ENCODE results near the gene UMODL1.

DNA sequence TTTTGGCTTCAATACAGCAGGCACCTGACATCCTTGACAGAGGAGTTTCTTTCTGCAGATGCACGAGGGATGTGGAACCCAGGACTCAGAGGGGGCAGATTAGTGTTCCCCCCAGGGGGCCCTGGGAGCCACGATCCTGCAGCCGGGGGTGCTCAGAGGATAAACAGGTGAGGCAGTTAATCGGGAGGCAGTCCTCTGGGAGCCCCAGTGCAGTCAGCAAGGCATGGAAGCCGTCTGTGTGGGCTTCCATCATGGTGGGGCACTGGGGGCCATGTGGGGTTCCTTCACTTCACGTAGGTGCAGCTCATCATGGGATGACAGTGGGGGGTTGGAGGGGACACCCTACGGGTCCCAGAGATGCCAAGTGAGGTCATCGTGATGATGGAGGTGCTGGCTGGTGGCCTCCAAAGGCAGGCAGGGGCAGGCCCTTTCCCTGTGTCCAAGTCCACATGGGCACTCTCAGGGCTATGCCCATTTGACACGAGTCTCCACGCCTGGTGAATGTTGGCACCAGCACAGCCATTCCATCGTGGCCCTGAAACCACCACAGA lies 88.5 kb downstream of the UMODL1 start:
- TF ChIP-seq GABPA (IDR thresholded peaks at IDR 0.05; ENCODE audit: low read depth) (no peak), POLR2AphosphoS5 (IDR thresholded peaks at IDR 0.05; ENCODE audit: low read depth) (no peak)
- TF ChIP-seq, protein P1, sequence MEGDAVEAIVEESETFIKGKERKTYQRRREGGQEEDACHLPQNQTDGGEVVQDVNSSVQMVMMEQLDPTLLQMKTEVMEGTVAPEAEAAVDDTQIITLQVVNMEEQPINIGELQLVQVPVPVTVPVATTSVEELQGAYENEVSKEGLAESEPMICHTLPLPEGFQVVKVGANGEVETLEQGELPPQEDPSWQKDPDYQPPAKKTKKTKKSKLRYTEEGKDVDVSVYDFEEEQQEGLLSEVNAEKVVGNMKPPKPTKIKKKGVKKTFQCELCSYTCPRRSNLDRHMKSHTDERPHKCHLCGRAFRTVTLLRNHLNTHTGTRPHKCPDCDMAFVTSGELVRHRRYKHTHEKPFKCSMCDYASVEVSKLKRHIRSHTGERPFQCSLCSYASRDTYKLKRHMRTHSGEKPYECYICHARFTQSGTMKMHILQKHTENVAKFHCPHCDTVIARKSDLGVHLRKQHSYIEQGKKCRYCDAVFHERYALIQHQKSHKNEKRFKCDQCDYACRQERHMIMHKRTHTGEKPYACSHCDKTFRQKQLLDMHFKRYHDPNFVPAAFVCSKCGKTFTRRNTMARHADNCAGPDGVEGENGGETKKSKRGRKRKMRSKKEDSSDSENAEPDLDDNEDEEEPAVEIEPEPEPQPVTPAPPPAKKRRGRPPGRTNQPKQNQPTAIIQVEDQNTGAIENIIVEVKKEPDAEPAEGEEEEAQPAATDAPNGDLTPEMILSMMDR (IDR thresholded peaks at IDR 0.05; ENCODE audit: insufficient read depth, low read length): no peak
- TF ChIP-seq, protein P2, sequence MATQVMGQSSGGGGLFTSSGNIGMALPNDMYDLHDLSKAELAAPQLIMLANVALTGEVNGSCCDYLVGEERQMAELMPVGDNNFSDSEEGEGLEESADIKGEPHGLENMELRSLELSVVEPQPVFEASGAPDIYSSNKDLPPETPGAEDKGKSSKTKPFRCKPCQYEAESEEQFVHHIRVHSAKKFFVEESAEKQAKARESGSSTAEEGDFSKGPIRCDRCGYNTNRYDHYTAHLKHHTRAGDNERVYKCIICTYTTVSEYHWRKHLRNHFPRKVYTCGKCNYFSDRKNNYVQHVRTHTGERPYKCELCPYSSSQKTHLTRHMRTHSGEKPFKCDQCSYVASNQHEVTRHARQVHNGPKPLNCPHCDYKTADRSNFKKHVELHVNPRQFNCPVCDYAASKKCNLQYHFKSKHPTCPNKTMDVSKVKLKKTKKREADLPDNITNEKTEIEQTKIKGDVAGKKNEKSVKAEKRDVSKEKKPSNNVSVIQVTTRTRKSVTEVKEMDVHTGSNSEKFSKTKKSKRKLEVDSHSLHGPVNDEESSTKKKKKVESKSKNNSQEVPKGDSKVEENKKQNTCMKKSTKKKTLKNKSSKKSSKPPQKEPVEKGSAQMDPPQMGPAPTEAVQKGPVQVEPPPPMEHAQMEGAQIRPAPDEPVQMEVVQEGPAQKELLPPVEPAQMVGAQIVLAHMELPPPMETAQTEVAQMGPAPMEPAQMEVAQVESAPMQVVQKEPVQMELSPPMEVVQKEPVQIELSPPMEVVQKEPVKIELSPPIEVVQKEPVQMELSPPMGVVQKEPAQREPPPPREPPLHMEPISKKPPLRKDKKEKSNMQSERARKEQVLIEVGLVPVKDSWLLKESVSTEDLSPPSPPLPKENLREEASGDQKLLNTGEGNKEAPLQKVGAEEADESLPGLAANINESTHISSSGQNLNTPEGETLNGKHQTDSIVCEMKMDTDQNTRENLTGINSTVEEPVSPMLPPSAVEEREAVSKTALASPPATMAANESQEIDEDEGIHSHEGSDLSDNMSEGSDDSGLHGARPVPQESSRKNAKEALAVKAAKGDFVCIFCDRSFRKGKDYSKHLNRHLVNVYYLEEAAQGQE (IDR thresholded peaks at IDR 0.05; ENCODE audit: insufficient replicate concordance, low read depth): no peak
